Upper lobe of right lung (tissue), 1 donor: ENCODE measurements around the gene RSRC1. TPM values are rescaled to one million over a fixed set of nuclear protein-coding genes. Genes with fewer than 3 reads are reported as not detected.
A peak's percentile ranks its signal among the peaks of the same experiment; 100 is the strongest.
"Not testable (repeated sequence)": the region's sequence is repeated elsewhere in the genome, so short reads cannot be mapped to it uniquely, and the experiment has no call there.

Source experiments
- ATAC-seq: fragments of 200-7000 bp; cut with Tn5 transposase; one replicate; pipeline ENCODE4 v1.9.1; 2020; ENCODE audit warnings: mild to moderate bottlenecking, moderate library complexity
- DNase-seq: peaks from one replicate; pipeline ENCODE4 v3.0.0-alpha.2; 2020
- H3K27ac ChIP-seq: fragments of 200-600 bp; one replicate; pipeline ENCODE4 v1.8.0; 2022
- H3K27me3 ChIP-seq: fragments of 200-600 bp; one replicate; pipeline ENCODE4 v1.8.0; 2022; ENCODE audit warnings: mild to moderate bottlenecking
- H3K36me3 ChIP-seq: fragments of 200-600 bp; one replicate; pipeline ENCODE4 v1.8.0; 2022
- H3K4me1 ChIP-seq: fragments of 200-600 bp; one replicate; pipeline ENCODE4 v1.8.0; 2022
- H3K4me3 ChIP-seq: fragments of 200-600 bp; one replicate; pipeline ENCODE4 v1.8.0; 2022; ENCODE audit warnings: mild to moderate bottlenecking
- H3K9me3 ChIP-seq: fragments of 200-600 bp; one replicate; pipeline ENCODE4 v1.8.0; 2022
- intact Hi-C: fragments of 100-400 bp; cut with DNase I; formaldehyde crosslinking; loops from one replicate; pipeline ENCODE4 v1.11.0; 2022
- long read RNA-seq: library from polyadenylated mRNA; unstranded; transcript quantifications from one replicate; pipeline ENCODE4 v2.0.0, GENCODE V29; 2021
- total RNA-seq: library from RNA; stranded (reverse); fragmentation: NEBNext Ultra II Directional; extraction: Animal tissue kit (Norgen Biotek cat#: 25700); gene quantifications from one replicate; pipeline ENCODE4 v1.2.1, GENCODE V29; 2021
- TF ChIP-seq, protein P1 (sequence below): fragments of 200-600 bp; IDR thresholded peaks from one replicate; pipeline ENCODE4 v1.8.0; 2022; ENCODE audit warnings: antibody characterized with exemption
- donor health status: DM: no; HTN: yes; CAD: no; lungs with severe emphysema.

Gene RSRC1, protein sequence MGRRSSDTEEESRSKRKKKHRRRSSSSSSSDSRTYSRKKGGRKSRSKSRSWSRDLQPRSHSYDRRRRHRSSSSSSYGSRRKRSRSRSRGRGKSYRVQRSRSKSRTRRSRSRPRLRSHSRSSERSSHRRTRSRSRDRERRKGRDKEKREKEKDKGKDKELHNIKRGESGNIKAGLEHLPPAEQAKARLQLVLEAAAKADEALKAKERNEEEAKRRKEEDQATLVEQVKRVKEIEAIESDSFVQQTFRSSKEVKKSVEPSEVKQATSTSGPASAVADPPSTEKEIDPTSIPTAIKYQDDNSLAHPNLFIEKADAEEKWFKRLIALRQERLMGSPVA
- total RNA-seq, result 28.1 TPM
- long read RNA-seq, transcript RSRC1-201 (10 exons, 1,727 nt), result major isoform, 12 of 24 reads
- long read RNA-seq, transcript RSRC1-215 (10 exons, 1,738 nt), result minor isoform, 5 of 24 reads
- long read RNA-seq, partial matches to known transcripts, result 3 of 24 reads
- long read RNA-seq, other reads (novel, unspliced or antisense), result 4 of 24 reads

DNA sequence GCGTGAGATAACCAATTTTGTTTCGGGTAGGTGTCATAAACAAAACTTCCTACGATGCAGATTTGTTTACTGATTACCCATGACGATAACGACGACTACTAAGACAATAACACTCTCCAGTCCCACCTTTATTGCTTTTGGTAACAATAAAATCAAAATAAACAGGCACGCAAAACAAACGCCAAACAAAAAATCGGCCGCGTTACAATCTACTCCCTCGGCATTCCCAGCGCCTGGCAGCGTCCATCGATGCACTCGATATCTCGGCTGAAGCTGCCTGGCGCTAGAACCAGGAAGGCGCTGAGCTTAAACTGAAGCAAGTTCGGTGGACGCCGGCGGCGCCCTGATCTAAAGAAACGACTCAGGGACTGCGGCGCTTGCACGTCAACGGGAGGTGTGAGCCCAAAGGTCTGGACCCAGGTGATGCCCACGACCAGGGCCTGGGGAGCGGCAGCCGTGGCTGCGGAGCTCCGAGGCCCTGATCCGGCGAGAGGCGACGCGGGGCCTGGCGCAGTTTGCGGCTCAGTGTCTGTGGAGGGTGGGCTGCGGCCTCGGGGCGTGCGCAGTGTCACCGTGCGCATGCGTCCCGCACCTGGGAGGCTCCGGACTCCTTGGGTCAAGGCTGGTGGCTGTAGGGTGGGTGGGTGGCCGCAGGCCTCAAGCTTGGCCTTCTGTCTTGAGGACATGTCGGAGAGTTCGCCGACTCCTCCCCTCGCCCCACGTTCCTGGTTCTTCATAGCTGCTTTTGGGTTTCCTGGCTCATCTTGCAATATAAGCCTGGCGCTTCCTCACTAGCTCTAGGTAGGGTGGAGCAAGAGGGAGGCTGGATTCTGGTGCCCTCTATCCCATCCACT is at the start of gene RSRC1:
Gene RSRC1 (plus strand): TSS at position 286 of the 854 bp plus-strand sequence. CDS start 12,016 bp downstream, outside the sequence.
- TF ChIP-seq, protein P1, sequence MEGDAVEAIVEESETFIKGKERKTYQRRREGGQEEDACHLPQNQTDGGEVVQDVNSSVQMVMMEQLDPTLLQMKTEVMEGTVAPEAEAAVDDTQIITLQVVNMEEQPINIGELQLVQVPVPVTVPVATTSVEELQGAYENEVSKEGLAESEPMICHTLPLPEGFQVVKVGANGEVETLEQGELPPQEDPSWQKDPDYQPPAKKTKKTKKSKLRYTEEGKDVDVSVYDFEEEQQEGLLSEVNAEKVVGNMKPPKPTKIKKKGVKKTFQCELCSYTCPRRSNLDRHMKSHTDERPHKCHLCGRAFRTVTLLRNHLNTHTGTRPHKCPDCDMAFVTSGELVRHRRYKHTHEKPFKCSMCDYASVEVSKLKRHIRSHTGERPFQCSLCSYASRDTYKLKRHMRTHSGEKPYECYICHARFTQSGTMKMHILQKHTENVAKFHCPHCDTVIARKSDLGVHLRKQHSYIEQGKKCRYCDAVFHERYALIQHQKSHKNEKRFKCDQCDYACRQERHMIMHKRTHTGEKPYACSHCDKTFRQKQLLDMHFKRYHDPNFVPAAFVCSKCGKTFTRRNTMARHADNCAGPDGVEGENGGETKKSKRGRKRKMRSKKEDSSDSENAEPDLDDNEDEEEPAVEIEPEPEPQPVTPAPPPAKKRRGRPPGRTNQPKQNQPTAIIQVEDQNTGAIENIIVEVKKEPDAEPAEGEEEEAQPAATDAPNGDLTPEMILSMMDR, result no peak
- peaks cover 42% of the 10 kb centered on the region for H3K27me3 ChIP-seq
- peak within 1 kb of the TSS; percentile 83 for H3K4me3 ChIP-seq
- H3K4me1 ChIP-seq, result peaks cover 28% of the 10 kb centered on the region
- intact Hi-C loops, result no loop called here
- peak within 1 kb of the TSS; percentile 65 for H3K27ac ChIP-seq
- peak; percentile 92 for DNase-seq
- no peaks in the 10 kb centered on the region for H3K36me3 ChIP-seq
- peak; percentile 97 for ATAC-seq
- H3K9me3 ChIP-seq, result peaks cover 4% of the 10 kb centered on the region

DNA sequence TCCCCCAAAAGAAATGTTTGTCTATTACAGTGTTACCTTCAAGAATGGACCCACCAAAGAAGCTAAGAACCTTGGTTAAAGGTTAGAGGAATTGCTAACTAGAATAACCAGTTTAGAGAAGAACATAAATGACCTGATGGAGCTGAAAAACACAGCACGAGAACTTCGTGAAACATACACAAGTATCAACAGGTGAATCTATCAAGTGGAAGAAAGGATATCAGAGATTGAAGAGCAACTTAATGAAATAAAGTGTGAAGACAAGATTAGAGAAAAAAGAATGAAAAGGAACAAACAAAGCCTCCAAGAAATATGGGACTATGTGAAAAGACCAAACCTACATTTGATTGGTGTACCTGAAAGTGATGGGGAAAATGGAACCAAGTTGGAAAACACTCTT is 44.3 kb upstream of the RSRC1 start:
- ATAC-seq, H3K4me3 ChIP-seq, DNase-seq, H3K27me3 ChIP-seq, H3K27ac ChIP-seq, H3K4me1 ChIP-seq, intact Hi-C loops, H3K9me3 ChIP-seq, H3K36me3 ChIP-seq: not testable (repeated sequence)

GRCh38 chr3:158072790-158073189 is 37.1 kb upstream of the RSRC1 start:
- ATAC-seq, result no peak
- intact Hi-C loops, result no loop called here

GRCh38 chr3:158074591-158074990 is 35.3 kb upstream of the RSRC1 start:
- H3K4me3 ChIP-seq, result no peak overlapping the region
- peaks cover 11% of the 10 kb centered on the region for H3K27me3 ChIP-seq
- H3K27ac ChIP-seq, result no peak overlapping the region
- H3K4me1 ChIP-seq, result no peaks in the 10 kb centered on the region
- DNase-seq, result no peak
- TF ChIP-seq, protein P1, result no peak
- no peak for ATAC-seq
- intact Hi-C loops, result no loop called here
- H3K9me3 ChIP-seq, result no peaks in the 10 kb centered on the region
- H3K36me3 ChIP-seq, result no peaks in the 10 kb centered on the region

More at GRCh38 chr3:158072790-158073189, 37.1 kb upstream of the RSRC1 start:
- Histone ChIP-seq H3K27ac (no peak overlapping the region), H3K36me3 (no peaks in the 10 kb centered on the region), H3K27me3 (peaks cover 11% of the 10 kb centered on the region), H3K9me3 (no peaks in the 10 kb centered on the region), H3K4me3 (no peak overlapping the region), H3K4me1 (no peaks in the 10 kb centered on the region)
- no peak for DNase-seq
- TF ChIP-seq, protein P1, result no peak

DNA sequence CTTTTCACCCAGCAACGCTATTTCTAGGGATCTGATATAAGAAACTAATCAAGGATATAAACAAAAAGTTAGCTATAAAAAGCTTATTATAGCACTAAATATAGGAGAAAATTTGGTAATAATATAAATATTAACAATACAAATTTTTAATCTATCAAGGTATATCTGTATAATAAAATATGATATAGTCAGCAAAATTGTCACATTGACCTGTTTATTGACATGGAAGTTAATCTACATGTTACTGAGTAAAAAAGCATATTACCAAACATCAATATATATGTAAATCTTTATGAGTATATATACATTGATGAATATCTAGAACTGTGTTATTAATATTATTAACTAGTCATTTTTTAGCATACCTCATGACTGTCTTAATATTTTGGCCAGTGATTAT is 30.3 kb upstream of the RSRC1 start:
- ATAC-seq (no peak), DNase-seq (no peak)
- no peak overlapping the region for H3K27ac ChIP-seq
- TF ChIP-seq, protein P1, result no peak
- H3K9me3 ChIP-seq, result no peaks in the 10 kb centered on the region
- intact Hi-C loops, result no loop called here
- H3K4me3 ChIP-seq, result no peak overlapping the region
- peaks cover 27% of the 10 kb centered on the region for H3K27me3 ChIP-seq
- H3K4me1 ChIP-seq, result no peaks in the 10 kb centered on the region
- no peaks in the 10 kb centered on the region for H3K36me3 ChIP-seq

- ATAC-seq, result no peak
- Histone ChIP-seq H3K36me3 (no peaks in the 10 kb centered on the region), H3K9me3 (no peaks in the 10 kb centered on the region), H3K4me3 (no peak overlapping the region), H3K27ac (no peak overlapping the region), H3K27me3 (peaks cover 45% of the 10 kb centered on the region), H3K4me1 (no peaks in the 10 kb centered on the region)
- TF ChIP-seq, protein P1, result no peak
- intact Hi-C loops, result no loop called here
- no peak for DNase-seq
These were observed 25.2 kb upstream of the RSRC1 start for GRCh38 chr3:158084651-158085050.
